ENCODE data around the gene CCDC186.

CCDC186 gene

GRCh38 chr10:114073395-114074186, 100.4 kb downstream of the CCDC186 start:
- Histone ChIP-seq H3K36me3 (replicated peaks; ENCODE audit: insufficient read depth, low read length) (no peaks in the 10 kb centered on the region), H3K9ac (ENCODE audit: low read length) (no peak overlapping the region), H4K20me1 (ENCODE audit: insufficient read depth, low read length) (no peaks in the 10 kb centered on the region), H3F3A (ENCODE audit: insufficient read depth, low read length) (no peaks in the 10 kb centered on the region), H3K4me3 (ENCODE audit: low read length) (no peak overlapping the region), H3K27me3 (replicated peaks; ENCODE audit: insufficient read depth, low read length) (no peaks in the 10 kb centered on the region), H3K4me2 (ENCODE audit: low read depth, low read length) (no peak overlapping the region), H2AFZ (ENCODE audit: low read length) (no peak overlapping the region), H3K4me1 (ENCODE audit: low read length) (peaks cover 2% of the 10 kb centered on the region; the same call in 1 of the 2 replicates), H3K9me3 (replicated peaks; ENCODE audit: insufficient read depth, low read length) (no peaks in the 10 kb centered on the region), H3K9me2 (replicated peaks; ENCODE audit: insufficient read depth, low read length) (no peaks in the 10 kb centered on the region), H3K27ac (ENCODE audit: low read length) (no peak overlapping the region), H3K79me2 (ENCODE audit: low read length) (no peaks in the 10 kb centered on the region)
- DNase-seq: no peak
- TF ChIP-seq CTCF (IDR thresholded peaks at IDR 0.05; ENCODE audit: low read length): no peak
- no peak for TF ChIP-seq EZH2phosphoT487 (IDR thresholded peaks at IDR 0.05; ENCODE audit: low read length)
- no peak for TF ChIP-seq EZH2 (optimal IDR thresholded peaks at IDR 0.05; ENCODE audit: low read depth, low read length)

- H2AFZ ChIP-seq (ENCODE audit: low read length): no peak overlapping the region
Observed at GRCh38 chr10:114071178-114071577, 102.8 kb downstream of the CCDC186 start.

More at GRCh38 chr10:114071178-114071577, 102.8 kb downstream of the CCDC186 start:
- no peak for DNase-seq
- H3K4me3 ChIP-seq (ENCODE audit: low read length): no peak overlapping the region
- no peak overlapping the region for H3K4me2 ChIP-seq (ENCODE audit: low read depth, low read length)
- H3K4me1 ChIP-seq (ENCODE audit: low read length): peaks cover 8% of the 10 kb centered on the region; the same call in 1 of the 2 replicates
- no peak for TF ChIP-seq EZH2phosphoT487 (IDR thresholded peaks at IDR 0.05; ENCODE audit: low read length)
- no peak for TF ChIP-seq CTCF (IDR thresholded peaks at IDR 0.05; ENCODE audit: low read length)
- TF ChIP-seq EZH2 (optimal IDR thresholded peaks at IDR 0.05; ENCODE audit: low read depth, low read length): no peak
- no peaks in the 10 kb centered on the region for H3F3A ChIP-seq (ENCODE audit: insufficient read depth, low read length)
- no peaks in the 10 kb centered on the region for H3K9me3 ChIP-seq (replicated peaks; ENCODE audit: insufficient read depth, low read length)
- no peak overlapping the region for H3K9ac ChIP-seq (ENCODE audit: low read length)
- H3K9me2 ChIP-seq (replicated peaks; ENCODE audit: insufficient read depth, low read length): no peaks in the 10 kb centered on the region
- H3K79me2 ChIP-seq (ENCODE audit: low read length): no peaks in the 10 kb centered on the region
- H3K36me3 ChIP-seq (replicated peaks; ENCODE audit: insufficient read depth, low read length): no peaks in the 10 kb centered on the region
- no peaks in the 10 kb centered on the region for H3K27me3 ChIP-seq (replicated peaks; ENCODE audit: insufficient read depth, low read length)
- H3K27ac ChIP-seq (ENCODE audit: low read length): no peak overlapping the region
- no peaks in the 10 kb centered on the region for H4K20me1 ChIP-seq (ENCODE audit: insufficient read depth, low read length)

Data from MM.1S (cell line).